SK-N-SH treated with all-trans-retinoic acid at 6 μM for 48 hours (cell line): ENCODE results near the gene ANKRD11.

Source experiments
- ATAC-seq: fragments of 200-7000 bp; cut with Tn5 transposase; 3 replicates; pipeline ENCODE4 v1.9.1; 2020; ENCODE audit warnings: mild to moderate bottlenecking, moderate library complexity
- BACH2 ChIP-seq: fragments of 250-450 bp; sonication (Bioruptor Pico); IDR thresholded peaks from 2 replicates; pipeline ENCODE4 v1.9.0; 2021; ENCODE audit warnings: mild to moderate bottlenecking, borderline replicate concordance
- CSDC2 ChIP-seq: fragments of 250-450 bp; sonication (Bioruptor Pico); IDR thresholded peaks from 2 replicates; pipeline ENCODE4 v1.5.0; 2020; ENCODE audit warnings: mild to moderate bottlenecking, moderate library complexity
- GLIS3 ChIP-seq: fragments of 250-450 bp; sonication (Bioruptor Pico); IDR thresholded peaks from 2 replicates; pipeline ENCODE4 v1.5.0; 2020; ENCODE audit warnings: mild to moderate bottlenecking, moderate library complexity
- ISL1 ChIP-seq: fragments of 250-450 bp; sonication (Bioruptor Pico); IDR thresholded peaks from 2 replicates; pipeline ENCODE4 v2.1.2; 2022; ENCODE audit warnings: mild to moderate bottlenecking, moderate library complexity
- OSR1 ChIP-seq: fragments of 250-450 bp; sonication (Bioruptor Pico); IDR thresholded peaks from 2 replicates; pipeline ENCODE4 v1.8.0; 2022; ENCODE audit warnings: moderate library complexity, mild to moderate bottlenecking, inconsistent platforms
- SNAI2 ChIP-seq: fragments of 250-450 bp; sonication (Bioruptor Pico); IDR thresholded peaks from 2 replicates; pipeline ENCODE4 v1.5.0; 2020; ENCODE audit warnings: mild to moderate bottlenecking, moderate library complexity
- TCF4 ChIP-seq: fragments of 250-450 bp; sonication (Bioruptor Pico); IDR thresholded peaks from 2 replicates; pipeline ENCODE4 v1.8.0; 2021; ENCODE audit warnings: mild to moderate bottlenecking, moderate library complexity, borderline replicate concordance
- TOX ChIP-seq: fragments of 250-450 bp; sonication (Bioruptor Pico); IDR thresholded peaks from 2 replicates; pipeline ENCODE4 v1.8.0; 2021; ENCODE audit warnings: mild to moderate bottlenecking, moderate library complexity, borderline replicate concordance
- ZC3H10 ChIP-seq: fragments of 250-450 bp; sonication (Bioruptor Pico); IDR thresholded peaks from 2 replicates; pipeline ENCODE4 v1.5.1; 2021; ENCODE audit warnings: mild to moderate bottlenecking, moderate library complexity
- ZFP3 ChIP-seq: fragments of 250-450 bp; sonication (Bioruptor Pico); IDR thresholded peaks from 2 replicates; pipeline ENCODE4 v1.5.0; 2020; ENCODE audit warnings: mild to moderate bottlenecking, moderate library complexity
- ZFP30 ChIP-seq: fragments of 450-650 bp; formaldehyde crosslinking; IDR thresholded peaks from 2 replicates; pipeline ENCODE4 v1.5.0; 2022; ENCODE audit warnings: mild to moderate bottlenecking, moderate library complexity
- ZNF565 ChIP-seq: fragments of 450-650 bp; formaldehyde crosslinking; conservative IDR thresholded peaks from 2 replicates; pipeline ENCODE4 v1.5.0; 2020; ENCODE audit warnings: low read depth, mild to moderate bottlenecking, moderate library complexity
- ZNF70 ChIP-seq: fragments of 450-650 bp; formaldehyde crosslinking; IDR thresholded peaks from 2 replicates; pipeline ENCODE4 v1.5.0; 2020; ENCODE audit warnings: mild to moderate bottlenecking, moderate library complexity
- ZNF8 ChIP-seq: fragments of 450-650 bp; formaldehyde crosslinking; IDR thresholded peaks from 2 replicates; pipeline ENCODE4 v1.5.0; 2020; ENCODE audit warnings: mild to moderate bottlenecking, moderate library complexity
- TF ChIP-seq, protein P1 (sequence below): fragments of 250-450 bp; sonication (Bioruptor Pico); IDR thresholded peaks from 2 replicates; pipeline ENCODE4 v1.8.0; 2020; ENCODE audit warnings: mild to moderate bottlenecking, moderate library complexity, borderline replicate concordance
- TF ChIP-seq, protein P2 (sequence below): fragments of 250-450 bp; sonication (Bioruptor Pico); IDR thresholded peaks from 2 replicates; pipeline ENCODE4 v1.5.1; 2020; ENCODE audit warnings: low read depth, mild to moderate bottlenecking, moderate library complexity
- TF ChIP-seq, protein P3 (sequence below): fragments of 250-450 bp; sonication (Bioruptor Pico); IDR thresholded peaks from 2 replicates; pipeline ENCODE4 v1.5.0; 2020; ENCODE audit warnings: mild to moderate bottlenecking, moderate library complexity
- TF ChIP-seq, protein P4 (sequence below): fragments of 250-450 bp; sonication (Bioruptor Pico); IDR thresholded peaks from 2 replicates; pipeline ENCODE4 v1.8.0; 2021; ENCODE audit warnings: low read depth, mild to moderate bottlenecking, moderate library complexity, borderline replicate concordance

ANKRD11 gene

GRCh38 chr16:89407282-89407924, 83.0 kb downstream of the ANKRD11 start (continued):
- TF ChIP-seq, protein P1, sequence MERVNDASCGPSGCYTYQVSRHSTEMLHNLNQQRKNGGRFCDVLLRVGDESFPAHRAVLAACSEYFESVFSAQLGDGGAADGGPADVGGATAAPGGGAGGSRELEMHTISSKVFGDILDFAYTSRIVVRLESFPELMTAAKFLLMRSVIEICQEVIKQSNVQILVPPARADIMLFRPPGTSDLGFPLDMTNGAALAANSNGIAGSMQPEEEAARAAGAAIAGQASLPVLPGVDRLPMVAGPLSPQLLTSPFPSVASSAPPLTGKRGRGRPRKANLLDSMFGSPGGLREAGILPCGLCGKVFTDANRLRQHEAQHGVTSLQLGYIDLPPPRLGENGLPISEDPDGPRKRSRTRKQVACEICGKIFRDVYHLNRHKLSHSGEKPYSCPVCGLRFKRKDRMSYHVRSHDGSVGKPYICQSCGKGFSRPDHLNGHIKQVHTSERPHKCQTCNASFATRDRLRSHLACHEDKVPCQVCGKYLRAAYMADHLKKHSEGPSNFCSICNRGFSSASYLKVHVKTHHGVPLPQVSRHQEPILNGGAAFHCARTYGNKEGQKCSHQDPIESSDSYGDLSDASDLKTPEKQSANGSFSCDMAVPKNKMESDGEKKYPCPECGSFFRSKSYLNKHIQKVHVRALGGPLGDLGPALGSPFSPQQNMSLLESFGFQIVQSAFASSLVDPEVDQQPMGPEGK (CRISPR knock-in tag), result no peak
- no peak for TF ChIP-seq TCF4 (CRISPR knock-in tag)

DNA sequence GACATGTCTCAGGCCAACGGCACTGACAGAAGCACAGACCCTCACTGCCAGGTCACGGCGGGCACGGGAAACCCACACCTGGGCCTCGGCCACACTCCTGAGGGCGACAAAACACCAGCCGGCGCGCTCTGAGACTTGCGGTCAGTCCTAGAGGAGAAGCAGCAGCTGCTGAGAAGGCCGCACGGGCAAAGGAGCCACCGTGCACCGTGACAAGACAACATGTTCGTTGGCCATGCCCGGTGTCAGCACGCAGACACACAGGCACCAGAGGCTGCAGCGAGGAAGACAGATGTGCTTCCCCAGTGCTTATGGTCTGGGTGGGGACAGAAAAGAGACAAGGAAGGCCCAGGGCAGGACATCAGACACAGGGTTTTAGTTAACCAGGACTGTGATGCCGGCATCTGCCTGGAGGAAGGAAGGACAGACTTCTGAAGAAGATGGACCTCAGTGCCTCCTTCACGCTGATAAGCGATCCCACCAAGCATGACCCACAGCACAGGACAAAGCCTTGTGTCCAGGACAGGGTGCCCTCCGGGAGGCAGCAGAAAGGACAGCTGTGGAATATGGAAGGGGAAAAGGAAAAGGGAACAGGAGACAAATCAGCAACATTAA, 84.0 kb downstream of the ANKRD11 start:
- ATAC-seq, result no peak
- TF ChIP-seq ZNF8, result no peak
- TF ChIP-seq TCF4 (CRISPR knock-in tag), result no peak
- TF ChIP-seq ZNF70 (CRISPR knock-in tag), result no peak
- no peak for TF ChIP-seq ISL1 (CRISPR knock-in tag)
- TF ChIP-seq, protein P2, sequence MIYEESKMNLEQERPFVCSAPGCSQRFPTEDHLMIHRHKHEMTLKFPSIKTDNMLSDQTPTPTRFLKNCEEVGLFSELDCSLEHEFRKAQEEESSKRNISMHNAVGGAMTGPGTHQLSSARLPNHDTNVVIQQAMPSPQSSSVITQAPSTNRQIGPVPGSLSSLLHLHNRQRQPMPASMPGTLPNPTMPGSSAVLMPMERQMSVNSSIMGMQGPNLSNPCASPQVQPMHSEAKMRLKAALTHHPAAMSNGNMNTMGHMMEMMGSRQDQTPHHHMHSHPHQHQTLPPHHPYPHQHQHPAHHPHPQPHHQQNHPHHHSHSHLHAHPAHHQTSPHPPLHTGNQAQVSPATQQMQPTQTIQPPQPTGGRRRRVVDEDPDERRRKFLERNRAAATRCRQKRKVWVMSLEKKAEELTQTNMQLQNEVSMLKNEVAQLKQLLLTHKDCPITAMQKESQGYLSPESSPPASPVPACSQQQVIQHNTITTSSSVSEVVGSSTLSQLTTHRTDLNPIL, result no peak
- no peak for TF ChIP-seq OSR1 (CRISPR knock-in tag)

- ATAC-seq, result no peak
- TF ChIP-seq, protein P1 (CRISPR knock-in tag), result no peak
- TF ChIP-seq BACH2 (CRISPR knock-in tag), result no peak
- no peak for TF ChIP-seq ZFP3
- TF ChIP-seq, protein P3, sequence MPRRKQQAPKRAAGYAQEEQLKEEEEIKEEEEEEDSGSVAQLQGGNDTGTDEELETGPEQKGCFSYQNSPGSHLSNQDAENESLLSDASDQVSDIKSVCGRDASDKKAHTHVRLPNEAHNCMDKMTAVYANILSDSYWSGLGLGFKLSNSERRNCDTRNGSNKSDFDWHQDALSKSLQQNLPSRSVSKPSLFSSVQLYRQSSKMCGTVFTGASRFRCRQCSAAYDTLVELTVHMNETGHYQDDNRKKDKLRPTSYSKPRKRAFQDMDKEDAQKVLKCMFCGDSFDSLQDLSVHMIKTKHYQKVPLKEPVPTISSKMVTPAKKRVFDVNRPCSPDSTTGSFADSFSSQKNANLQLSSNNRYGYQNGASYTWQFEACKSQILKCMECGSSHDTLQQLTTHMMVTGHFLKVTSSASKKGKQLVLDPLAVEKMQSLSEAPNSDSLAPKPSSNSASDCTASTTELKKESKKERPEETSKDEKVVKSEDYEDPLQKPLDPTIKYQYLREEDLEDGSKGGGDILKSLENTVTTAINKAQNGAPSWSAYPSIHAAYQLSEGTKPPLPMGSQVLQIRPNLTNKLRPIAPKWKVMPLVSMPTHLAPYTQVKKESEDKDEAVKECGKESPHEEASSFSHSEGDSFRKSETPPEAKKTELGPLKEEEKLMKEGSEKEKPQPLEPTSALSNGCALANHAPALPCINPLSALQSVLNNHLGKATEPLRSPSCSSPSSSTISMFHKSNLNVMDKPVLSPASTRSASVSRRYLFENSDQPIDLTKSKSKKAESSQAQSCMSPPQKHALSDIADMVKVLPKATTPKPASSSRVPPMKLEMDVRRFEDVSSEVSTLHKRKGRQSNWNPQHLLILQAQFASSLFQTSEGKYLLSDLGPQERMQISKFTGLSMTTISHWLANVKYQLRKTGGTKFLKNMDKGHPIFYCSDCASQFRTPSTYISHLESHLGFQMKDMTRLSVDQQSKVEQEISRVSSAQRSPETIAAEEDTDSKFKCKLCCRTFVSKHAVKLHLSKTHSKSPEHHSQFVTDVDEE, result no peak
- no peak for TF ChIP-seq ZNF8
- TF ChIP-seq ZFP30 (CRISPR knock-in tag), result no peak
- no peak for TF ChIP-seq TCF4 (CRISPR knock-in tag)
Measured at GRCh38 chr16:89404561-89404960, 85.8 kb downstream of the ANKRD11 start.

GRCh38 chr16:89402962-89403361, 87.4 kb downstream of the ANKRD11 start:
- no peak; the same call in 2 of the 3 replicates for ATAC-seq
- TF ChIP-seq ZFP30 (CRISPR knock-in tag) (no peak), CSDC2 (CRISPR knock-in tag) (no peak), TCF4 (CRISPR knock-in tag) (no peak), SNAI2 (CRISPR knock-in tag) (no peak), GLIS3 (no peak), ISL1 (CRISPR knock-in tag) (no peak), TOX (CRISPR knock-in tag) (no peak)

GRCh38 chr16:89401641-89402445, 88.5 kb downstream of the ANKRD11 start:
- TF ChIP-seq, protein P4, sequence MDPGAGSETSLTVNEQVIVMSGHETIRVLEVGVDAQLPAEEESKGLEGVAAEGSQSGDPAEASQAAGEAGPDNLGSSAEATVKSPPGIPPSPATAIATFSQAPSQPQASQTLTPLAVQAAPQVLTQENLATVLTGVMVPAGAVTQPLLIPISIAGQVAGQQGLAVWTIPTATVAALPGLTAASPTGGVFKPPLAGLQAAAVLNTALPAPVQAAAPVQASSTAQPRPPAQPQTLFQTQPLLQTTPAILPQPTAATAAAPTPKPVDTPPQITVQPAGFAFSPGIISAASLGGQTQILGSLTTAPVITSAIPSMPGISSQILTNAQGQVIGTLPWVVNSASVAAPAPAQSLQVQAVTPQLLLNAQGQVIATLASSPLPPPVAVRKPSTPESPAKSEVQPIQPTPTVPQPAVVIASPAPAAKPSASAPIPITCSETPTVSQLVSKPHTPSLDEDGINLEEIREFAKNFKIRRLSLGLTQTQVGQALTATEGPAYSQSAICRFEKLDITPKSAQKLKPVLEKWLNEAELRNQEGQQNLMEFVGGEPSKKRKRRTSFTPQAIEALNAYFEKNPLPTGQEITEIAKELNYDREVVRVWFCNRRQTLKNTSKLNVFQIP (CRISPR knock-in tag), result no peak
- no peak for TF ChIP-seq ZC3H10 (CRISPR knock-in tag)
- TF ChIP-seq ZNF565 (CRISPR knock-in tag), result no peak
- TF ChIP-seq TCF4 (CRISPR knock-in tag), result peak; percentile 72; the same call in 1 of the 2 replicates
- TF ChIP-seq, protein P3, result 0 out of 2 replicates have a peak, but pooled peaks have one; percentile 30
- TF ChIP-seq, all 23 proteins: peak for 2
- ATAC-seq, result peak; percentile 95
